Thyroid gland (tissue), 4 donors: Measurements from ENCODE around the gene ZNF354C. TPM values are rescaled to one million over a fixed set of nuclear protein-coding genes. Genes with fewer than 3 reads are reported as not detected.

Source experiments
- DNase-seq, 2 donors: peaks; one replicate each; pipeline ENCODE4 v3.0.0-alpha.2; 2019
- H3K27ac ChIP-seq, 3 donors: fragments of 200-600 bp; sonication (generic); 1 replicate in 2 of 3; 2 replicates in 1 of 3; pipeline ENCODE4 v1.5.1; 2016 to 2019; ENCODE audit warnings: mild to moderate bottlenecking in 1 of 3, moderate library complexity in 1 of 3
- H3K27me3 ChIP-seq: fragments of 200-600 bp; sonication (generic); one replicate; pipeline ENCODE4 v1.5.1; 2019
- H3K36me3 ChIP-seq, 2 donors: fragments of 200-600 bp; sonication (generic); one replicate each; pipeline ENCODE4 v1.5.1; 2016 to 2019
- H3K4me1 ChIP-seq, 2 donors: fragments of 200-600 bp; sonication (generic); one replicate each; pipeline ENCODE4 v1.5.1; 2017 to 2019
- H3K4me3 ChIP-seq, 3 donors: fragments of 200-600 bp; sonication (generic); replicated peaks in 1 of 3; 1 replicate in 2 of 3; 2 replicates in 1 of 3; pipeline ENCODE4 v1.5.1; 2016; ENCODE audit warnings: mild to moderate bottlenecking in 1 of 3
- H3K9me3 ChIP-seq: fragments of 200-600 bp; sonication (generic); one replicate; pipeline ENCODE4 v1.5.1; 2017
- POLR2A ChIP-seq, 2 donors: fragments of 450-650 bp; IDR thresholded peaks; one replicate each; pipeline ENCODE4 v1.6.1; 2017; ENCODE audit warnings: antibody characterized with exemption in 2 of 2, mild to moderate bottlenecking in 2 of 2, moderate library complexity in 1 of 2
- WGBS, 2 donors: methylation state at CpG; one replicate each; pipeline ENCODE4 v1.1.5; 2017; 5-methylcytosine and 5-hydroxymethylcytosine counted together
- intact Hi-C: fragments of 100-400 bp; cut with DNase I; formaldehyde crosslinking; loops from one replicate; pipeline ENCODE4 v1.15.1; 2023
- total RNA-seq, 4 donors: library from RNA; depleted of rRNA; stranded (reverse); fragments of >200 nt; gene quantifications; one replicate each; pipeline ENCODE4 v1.2.3, GENCODE V29; 2016
- TF ChIP-seq, protein P1 (sequence below), 6 experiments: fragments of 200-600 bp in 3 of 6; fragments of 450-650 bp in 3 of 6; sonication (generic) in 3 of 6; IDR thresholded peaks; one replicate each; pipeline ENCODE4 v1.5.1; 2016 to 2019; ENCODE audit warnings: antibody characterized with exemption in 6 of 6, mild to moderate bottlenecking in 2 of 6, inconsistent platforms in 1 of 6, moderate library complexity in 1 of 6

ZNF354C gene
- total RNA-seq, 4 donors from 2014 or later = 8.0 to 15.9 (median 9.8) TPM

DNA sequence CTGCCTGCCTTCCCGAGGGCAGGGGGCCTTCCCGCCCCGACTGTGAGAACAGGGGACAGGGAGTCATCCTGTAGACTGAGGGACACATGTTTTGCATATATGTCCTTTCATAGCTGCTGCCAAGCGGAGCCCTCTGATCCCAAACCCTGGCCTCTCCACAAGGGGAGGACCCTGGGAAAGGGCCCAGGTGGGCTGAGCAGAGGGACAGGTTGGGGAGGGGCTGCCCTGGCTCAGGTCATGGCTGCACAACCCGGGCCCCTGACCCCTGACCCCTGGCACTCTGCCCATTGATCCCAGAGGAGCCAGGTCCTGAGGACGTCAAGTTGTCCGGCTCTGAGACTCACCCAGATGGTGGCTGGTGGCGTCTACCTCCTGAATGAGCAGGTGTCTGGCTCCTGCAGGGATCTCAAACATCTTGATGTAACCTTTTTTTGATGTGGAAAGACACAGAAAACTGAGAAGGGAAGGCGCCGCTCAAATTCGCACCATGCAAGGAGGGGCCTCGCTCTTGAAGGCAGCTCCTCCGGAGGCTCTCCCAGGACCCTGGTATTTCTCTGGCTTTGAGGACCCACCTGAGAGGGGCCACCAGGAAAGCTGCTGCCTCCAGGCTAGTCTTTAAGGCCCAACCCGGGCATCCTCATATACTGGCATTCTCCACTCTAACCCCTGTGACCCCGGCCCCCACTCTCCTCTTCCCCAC, 71.9 kb downstream of the ZNF354C start:
- no peak for DNase-seq
- no peak overlapping the region for H3K27ac ChIP-seq
- 82 to 86% methylated on average over 11 to 15 of the region's 15 CpGs for WGBS, 2 donors
- H3K9me3 ChIP-seq = no peaks in the 10 kb centered on the region
- no peak for TF ChIP-seq POLR2A (IDR thresholded peaks at IDR 0.05)
- TF ChIP-seq, protein P1, sequence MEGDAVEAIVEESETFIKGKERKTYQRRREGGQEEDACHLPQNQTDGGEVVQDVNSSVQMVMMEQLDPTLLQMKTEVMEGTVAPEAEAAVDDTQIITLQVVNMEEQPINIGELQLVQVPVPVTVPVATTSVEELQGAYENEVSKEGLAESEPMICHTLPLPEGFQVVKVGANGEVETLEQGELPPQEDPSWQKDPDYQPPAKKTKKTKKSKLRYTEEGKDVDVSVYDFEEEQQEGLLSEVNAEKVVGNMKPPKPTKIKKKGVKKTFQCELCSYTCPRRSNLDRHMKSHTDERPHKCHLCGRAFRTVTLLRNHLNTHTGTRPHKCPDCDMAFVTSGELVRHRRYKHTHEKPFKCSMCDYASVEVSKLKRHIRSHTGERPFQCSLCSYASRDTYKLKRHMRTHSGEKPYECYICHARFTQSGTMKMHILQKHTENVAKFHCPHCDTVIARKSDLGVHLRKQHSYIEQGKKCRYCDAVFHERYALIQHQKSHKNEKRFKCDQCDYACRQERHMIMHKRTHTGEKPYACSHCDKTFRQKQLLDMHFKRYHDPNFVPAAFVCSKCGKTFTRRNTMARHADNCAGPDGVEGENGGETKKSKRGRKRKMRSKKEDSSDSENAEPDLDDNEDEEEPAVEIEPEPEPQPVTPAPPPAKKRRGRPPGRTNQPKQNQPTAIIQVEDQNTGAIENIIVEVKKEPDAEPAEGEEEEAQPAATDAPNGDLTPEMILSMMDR (IDR thresholded peaks at IDR 0.05) = no peak
- H3K4me1 ChIP-seq = no peaks in the 10 kb centered on the region
- no peaks in the 10 kb centered on the region for H3K36me3 ChIP-seq
- intact Hi-C loops = no loop called here
- H3K4me3 ChIP-seq = no peak overlapping the region
- no peaks in the 10 kb centered on the region for H3K27me3 ChIP-seq

DNA sequence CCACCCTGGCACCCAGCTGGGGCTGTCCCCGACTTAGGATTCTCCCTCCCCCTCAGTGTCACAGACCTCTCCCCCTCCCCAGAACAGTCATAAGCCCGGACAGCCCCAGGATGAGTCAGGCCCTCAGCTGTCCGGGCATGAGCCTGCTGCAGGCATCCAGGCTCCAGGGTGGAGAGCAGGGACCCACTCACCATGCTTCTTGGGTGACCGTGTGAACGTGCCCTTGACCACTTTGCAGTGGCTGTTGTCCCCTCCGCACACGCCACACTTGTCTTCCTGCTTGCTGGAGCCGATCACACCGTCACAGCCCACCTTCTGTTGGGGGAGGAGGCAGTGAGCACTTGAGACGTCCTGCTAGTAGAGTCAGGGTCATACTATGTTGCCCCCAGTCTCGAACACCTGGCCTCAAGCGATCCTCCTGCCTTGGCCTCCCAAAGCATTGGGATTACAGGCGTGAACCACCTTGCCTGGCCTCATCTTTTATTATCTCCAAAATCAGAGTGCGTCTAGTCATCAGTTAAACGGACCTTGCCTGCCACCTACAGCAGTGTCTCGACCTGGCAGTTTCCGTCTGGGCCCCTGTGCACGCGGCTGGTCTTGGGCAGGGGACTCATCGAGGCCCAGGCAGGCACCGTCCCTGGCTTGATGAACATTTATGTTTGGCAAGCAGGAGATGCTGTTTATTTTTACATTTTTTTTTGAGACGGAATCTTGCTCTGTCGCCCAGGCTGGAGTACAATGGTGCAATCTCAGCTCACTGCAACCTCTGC, 72.6 kb downstream of the ZNF354C start:
- intact Hi-C loops = no loop called here
- Histone ChIP-seq H3K27me3 (no peaks in the 10 kb centered on the region), H3K36me3 (no peaks in the 10 kb centered on the region)

More for the DNA sequence above, 72.6 kb downstream of the ZNF354C start:
- TF ChIP-seq POLR2A (IDR thresholded peaks at IDR 0.05) = no peak
- TF ChIP-seq, protein P1 (IDR thresholded peaks at IDR 0.05) = no peak
- Histone ChIP-seq H3K9me3 (no peaks in the 10 kb centered on the region), H3K27ac (no peak overlapping the region), H3K4me1 (no peaks in the 10 kb centered on the region), H3K4me3 (no peak overlapping the region)
- DNase-seq = no peak
- 86 to 87% methylated on average over 17 to 23 of the region's 23 CpGs for WGBS, 2 donors

Other genes with a start within 250 kb of the ZNF354C start
- gene ZNF354B, start 200.4 kb upstream of the ZNF354C start, total RNA-seq = 10 to 100 TPM; 17.9 to 34.8 (median 31.4) TPM
- 1 to 10 TPM; 2.7 to 9.0 (median 4.9) TPM for gene ZFP2, start 164.5 kb upstream of the ZNF354C start, total RNA-seq
- gene ZNF454, start 119.2 kb upstream of the ZNF354C start, total RNA-seq = 1 to 10 TPM; 2.0 to 5.1 (median 4.0) TPM
- not detected for gene GRM6, start 65.1 kb upstream of the ZNF354C start, total RNA-seq
- gene ZNF879, start 36.6 kb upstream of the ZNF354C start, total RNA-seq = 10 to 100 TPM in 1 of 4 donors, 1 to 10 TPM in 3; 6.6 to 18.3 (median 7.8) TPM